IMR-90 (cell line): ENCODE results near the gene ADGRG1. TPM values are rescaled to one million over a fixed set of nuclear protein-coding genes. Genes with fewer than 3 reads are reported as not detected.

Source experiments
- ATAC-seq: fragments of 200-7000 bp; cut with Tn5 transposase; 2 replicates; pipeline ENCODE4 v1.9.1; 2020; ENCODE audit warnings: low read depth, mild to moderate bottlenecking, moderate library complexity
- BruUV-seq: library from RNA; stranded (reverse); fragments of 400-500 nt; replicated peaks from 2 replicates; lab custom pipeline; 2021; lab: Mats Ljungman, UMichigan
- CTCF ChIA-PET: fragments of 300-600 bp; formaldehyde crosslinking; extraction: SDS; loops from one replicate; lab custom pipeline; 2021; ENCODE audit warnings: antibody characterized with exemption; lab: Yijun Ruan, JAX
- POLR2A ChIA-PET: fragments of 300-600 bp; sonication (Branson Sonifier 250); formaldehyde crosslinking; loops from one replicate; lab custom pipeline; 2022; ENCODE audit warnings: antibody characterized with exemption; ENCODE audit not compliant: unreplicated experiment; lab: Charles Lee
- DNase-seq: peaks from one replicate; pipeline ENCODE4 v3.0.0; 2013
- H2AFZ ChIP-seq: replicated peaks from 2 replicates; pipeline ENCODE3; 2013; ENCODE audit warnings: low read length, mild to moderate bottlenecking; ENCODE audit not compliant: poor library complexity
- H2AK5ac ChIP-seq: 2 replicates; pipeline ENCODE4 v1.6.1; 2013; ENCODE audit warnings: low read depth, low read length, inconsistent platforms
- H2AK9ac ChIP-seq: replicated peaks from 2 replicates; pipeline ENCODE3; 2013; ENCODE audit warnings: mild to moderate bottlenecking, low read depth, low read length, moderate library complexity; ENCODE audit not compliant: poor library complexity
- H2BK120ac ChIP-seq: 2 replicates; pipeline ENCODE4 v1.6.1; 2013; ENCODE audit warnings: low read depth, low read length, inconsistent platforms
- H2BK15ac ChIP-seq: 3 replicates; pipeline ENCODE4 v1.6.1; 2013; ENCODE audit warnings: low read depth, low read length, inconsistent platforms
- H2BK20ac ChIP-seq: 2 replicates; pipeline ENCODE4 v1.6.1; 2013; ENCODE audit warnings: low read depth, mild to moderate bottlenecking, inconsistent platforms, low read length, moderate library complexity
- H2BK5ac ChIP-seq: 2 replicates; pipeline ENCODE4 v1.6.1; 2013; ENCODE audit warnings: mild to moderate bottlenecking, low read depth, low read length, inconsistent platforms; ENCODE audit not compliant: poor library complexity, severe bottlenecking
- H3K14ac ChIP-seq: replicated peaks from 2 replicates; pipeline ENCODE4 v1.6.1; 2013; ENCODE audit warnings: low read depth, low read length, inconsistent platforms
- H3K18ac ChIP-seq: 2 replicates; pipeline ENCODE4 v1.6.1; 2013; ENCODE audit warnings: low read depth, low read length, control low read depth
- H3K23ac ChIP-seq: 2 replicates; pipeline ENCODE4 v1.6.1; 2013; ENCODE audit warnings: low read depth, low read length, inconsistent platforms
- H3K27ac ChIP-seq: 2 replicates; pipeline ENCODE4 v1.5.1; 2013; ENCODE audit warnings: mild to moderate bottlenecking, control low read depth, low read length; ENCODE audit not compliant: insufficient read depth
- H3K27me3 ChIP-seq: 2 replicates; pipeline ENCODE4 v1.6.1; 2013; ENCODE audit warnings: low read length; ENCODE audit not compliant: control insufficient read depth, insufficient read depth
- H3K36me3 ChIP-seq: 2 replicates; pipeline ENCODE4 v1.6.1; 2013; ENCODE audit warnings: low read length, mixed read lengths; ENCODE audit not compliant: control insufficient read depth, insufficient read depth
- H3K4ac ChIP-seq: 2 replicates; pipeline ENCODE4 v1.6.1; 2013; ENCODE audit warnings: low read depth, low read length, inconsistent platforms
- H3K4me1 ChIP-seq: 2 replicates; pipeline ENCODE4 v1.6.1; 2013; ENCODE audit warnings: low read length, mixed read lengths; ENCODE audit not compliant: control insufficient read depth, insufficient read depth
- H3K4me2 ChIP-seq: 2 replicates; pipeline ENCODE4 v1.6.1; 2013; ENCODE audit warnings: low read depth, mild to moderate bottlenecking, control low read depth, low read length, moderate library complexity
- H3K4me3 ChIP-seq: 2 replicates; pipeline ENCODE4 v1.5.1; 2013; ENCODE audit warnings: low read depth, mild to moderate bottlenecking, control low read depth, low read length, moderate library complexity; ENCODE audit not compliant: insufficient read depth
- H3K56ac ChIP-seq: 2 replicates; pipeline ENCODE4 v1.6.1; 2013; ENCODE audit warnings: low read length, inconsistent platforms; ENCODE audit not compliant: insufficient read depth; ENCODE audit errors: extremely low read depth
- H3K79me1 ChIP-seq, 2 experiments: 2 replicates each; pipeline ENCODE4 v1.6.1; 2013; ENCODE audit warnings: low read length in 2 of 2, inconsistent platforms in 1 of 2, low read depth in 1 of 2
- H3K9ac ChIP-seq: 2 replicates; pipeline ENCODE4 v1.6.1; 2013; ENCODE audit warnings: low read depth, low read length, control low read depth
- H3K9me1 ChIP-seq: 2 replicates; pipeline ENCODE4 v1.6.1; 2013; ENCODE audit warnings: low read length, inconsistent platforms; ENCODE audit not compliant: insufficient read depth
- H3K9me3 ChIP-seq: 2 replicates; pipeline ENCODE4 v1.6.1; 2013; ENCODE audit warnings: low read length; ENCODE audit not compliant: control insufficient read depth, insufficient read depth
- H4K20me1 ChIP-seq: 2 replicates; pipeline ENCODE4 v1.6.1; 2013; ENCODE audit warnings: low read length, inconsistent platforms; ENCODE audit not compliant: insufficient read depth
- H4K5ac ChIP-seq: 2 replicates; pipeline ENCODE4 v1.6.1; 2013; ENCODE audit warnings: mild to moderate bottlenecking, low read depth, low read length, control low read depth
- H4K8ac ChIP-seq, 2 experiments: 2 replicates each; pipeline ENCODE4 v1.6.1; 2013; ENCODE audit warnings: low read depth in 2 of 2, low read length in 2 of 2, control low read depth in 1 of 2, inconsistent platforms in 1 of 2
- H4K91ac ChIP-seq: 2 replicates; pipeline ENCODE4 v1.6.1; 2013; ENCODE audit warnings: low read depth, low read length, inconsistent platforms; ENCODE audit not compliant: insufficient read depth
- CEBPB ChIP-seq: IDR thresholded peaks from 2 replicates; pipeline ENCODE4 v1.6.1; 2012; ENCODE audit warnings: low read depth, low read length, improper control_type of control experiment
- CHD1 ChIP-seq: IDR thresholded peaks from 2 replicates; pipeline ENCODE4 v1.6.1; 2012; ENCODE audit warnings: low read depth, low read length, improper control_type of control experiment
- MAFK ChIP-seq: IDR thresholded peaks from 2 replicates; pipeline ENCODE4 v1.6.1; 2012; ENCODE audit warnings: low read depth, low read length, improper control_type of control experiment
- MAZ ChIP-seq: IDR thresholded peaks from 2 replicates; pipeline ENCODE4 v1.6.1; 2012; ENCODE audit warnings: low read depth, mild to moderate bottlenecking, low read length, improper control_type of control experiment, moderate library complexity, borderline replicate concordance
- WGBS, 2 experiments: methylation state at CpG; one replicate each; pipeline versions ENCODE4 v1.1.5 to v1.1.7; 2013; ENCODE audit warnings: missing lambda C conversion rate in 2 of 2; ENCODE audit not compliant: insufficient read length in 1 of 2; ENCODE audit errors: extremely low coverage in 2 of 2; 5-methylcytosine and 5-hydroxymethylcytosine counted together
- dilution Hi-C: fragments of 300-500 bp; cut with HindIII; formaldehyde crosslinking; loops from one replicate; pipeline ENCODE4 v1.14.3; 2018; ENCODE audit warnings: low sequenced_read_pairs; ENCODE audit not compliant: unreplicated experiment
- in situ Hi-C: fragments of 300-500 bp; cut with MboI; formaldehyde crosslinking; loops from 3 replicates; pipeline ENCODE4 v1.14.3; 2019; ENCODE audit warnings: low sequenced_read_pairs, inconsistent platforms, mixed read lengths
- intact Hi-C: fragments of 100-400 bp; cut with micrococcal nuclease; formaldehyde crosslinking; loops from 2 replicates; pipeline ENCODE4 v1.10.0; 2022
- polyA plus RNA-seq, 3 experiments: library from polyadenylated mRNA; depleted of rRNA; stranded (reverse); fragments of >200 nt; gene quantifications; 2 replicates each; pipeline ENCODE4 v1.2.3, GENCODE V29; 2012; ENCODE audit warnings: low replicate concordance in 1 of 3
- total RNA-seq: library from RNA; depleted of rRNA; stranded (reverse); fragments of >200 nt; gene quantifications from 2 replicates; pipeline ENCODE4 v1.2.3, GENCODE V29; 2012
- TF ChIP-seq, protein P1 (sequence below): conservative IDR thresholded peaks from 2 replicates; pipeline ENCODE4 v1.5.1; 2012; ENCODE audit warnings: mild to moderate bottlenecking, low read depth, low read length, improper control_type of control experiment

The ADGRG1 gene
- total and polyA plus RNA-seq, 2 of the 4 experiments (the other 2 are of a cell fraction) = 0.90 to 8.4 TPM

DNA sequence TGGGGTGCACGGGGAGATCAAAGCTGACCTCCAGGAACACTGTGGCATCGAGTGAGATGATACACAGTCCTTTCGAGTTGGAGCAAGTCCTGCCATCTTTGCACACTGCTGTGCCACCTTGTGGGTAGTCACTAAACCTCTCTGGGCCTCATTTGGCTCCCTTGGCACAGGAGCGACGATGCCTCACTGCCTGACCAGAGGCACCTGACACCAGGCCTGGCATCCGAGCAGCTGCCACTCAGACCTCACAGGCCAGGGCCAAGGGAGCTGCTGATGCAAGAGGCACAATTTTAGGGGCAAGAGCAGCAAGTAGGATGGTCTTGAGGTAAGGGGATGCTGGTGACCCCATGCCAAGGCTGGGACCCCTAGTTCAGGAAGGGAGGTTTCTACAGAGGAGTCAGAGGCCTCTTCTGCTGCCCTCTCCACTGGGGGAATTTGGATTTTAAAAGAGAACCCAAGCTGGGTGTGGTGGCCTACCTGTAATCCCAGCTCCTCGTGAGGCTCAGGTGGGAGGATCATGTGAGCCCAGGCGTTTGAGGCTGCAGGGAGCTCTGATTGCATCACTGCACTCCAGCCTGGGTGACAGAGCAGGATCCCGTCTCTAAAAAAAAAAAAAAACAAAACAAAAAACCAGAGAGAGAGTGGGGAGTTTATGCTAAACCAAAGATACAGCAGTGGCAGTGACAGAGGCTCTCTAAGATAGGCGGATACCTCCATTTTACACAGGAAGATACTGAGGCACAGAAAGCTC lies 6.7 kb upstream of the ADGRG1 start:
- Histone ChIP-seq H3K9me3 (no peaks in the 10 kb centered on the region), H2BK15ac (no peak overlapping the region), H4K91ac (no peak overlapping the region), H3K79me1 (no peaks in the 10 kb centered on the region), H3K27me3 (no peaks in the 10 kb centered on the region), H2BK5ac (no peak overlapping the region), H3K4me2 (no peak overlapping the region), H2AK9ac (no peak overlapping the region), H3K14ac (no peak overlapping the region), H2AK5ac (0 out of 2 replicates have a peak overlapping the region, but pooled peaks have one; percentile 40), H4K5ac (no peak overlapping the region), H3K36me3 (no peaks in the 10 kb centered on the region), H3K9me1 (0 out of 2 replicates have a peak, but pooled peaks cover 4% of the 10 kb centered on the region), H3K56ac (no peak overlapping the region), H2BK120ac (no peak overlapping the region), H4K8ac (no peak overlapping the region), H2AFZ (no peak overlapping the region), H4K20me1 (no peaks in the 10 kb centered on the region), H3K4ac (no peak overlapping the region), H3K9ac (no peak overlapping the region), H3K27ac (no peak overlapping the region), H3K4me1 (peaks cover 19% of the 10 kb centered on the region), H2BK20ac (no peak overlapping the region), H3K23ac (no peak overlapping the region), H3K18ac (no peak overlapping the region), H3K4me3 (no peak overlapping the region)
- TF ChIP-seq, protein P1, sequence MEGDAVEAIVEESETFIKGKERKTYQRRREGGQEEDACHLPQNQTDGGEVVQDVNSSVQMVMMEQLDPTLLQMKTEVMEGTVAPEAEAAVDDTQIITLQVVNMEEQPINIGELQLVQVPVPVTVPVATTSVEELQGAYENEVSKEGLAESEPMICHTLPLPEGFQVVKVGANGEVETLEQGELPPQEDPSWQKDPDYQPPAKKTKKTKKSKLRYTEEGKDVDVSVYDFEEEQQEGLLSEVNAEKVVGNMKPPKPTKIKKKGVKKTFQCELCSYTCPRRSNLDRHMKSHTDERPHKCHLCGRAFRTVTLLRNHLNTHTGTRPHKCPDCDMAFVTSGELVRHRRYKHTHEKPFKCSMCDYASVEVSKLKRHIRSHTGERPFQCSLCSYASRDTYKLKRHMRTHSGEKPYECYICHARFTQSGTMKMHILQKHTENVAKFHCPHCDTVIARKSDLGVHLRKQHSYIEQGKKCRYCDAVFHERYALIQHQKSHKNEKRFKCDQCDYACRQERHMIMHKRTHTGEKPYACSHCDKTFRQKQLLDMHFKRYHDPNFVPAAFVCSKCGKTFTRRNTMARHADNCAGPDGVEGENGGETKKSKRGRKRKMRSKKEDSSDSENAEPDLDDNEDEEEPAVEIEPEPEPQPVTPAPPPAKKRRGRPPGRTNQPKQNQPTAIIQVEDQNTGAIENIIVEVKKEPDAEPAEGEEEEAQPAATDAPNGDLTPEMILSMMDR = no peak
- no peak for TF ChIP-seq MAFK
- peak; percentile 72 for TF ChIP-seq CEBPB
- TF ChIP-seq MAZ = no peak
- no peak for TF ChIP-seq CHD1
- POLR2A ChIA-PET = no interaction called here
- intact Hi-C loops (no loop called here), dilution Hi-C loops (no loop called here), in situ Hi-C loops (no loop called here)
- DNase-seq (no peak), ATAC-seq (no peak)
- BruUV-seq = no TSS peak
- WGBS, 2 experiments = 100% methylated on average over 3 of the region's 10 CpGs; no CpG with 5 or more reads in 1 of the 2 experiments
- CTCF ChIA-PET = interaction anchor here (1.3 kb wide), 1 partner anchor 46 kb away, joined by 5 read pairs; no protein-coding TSS in a partner anchor
